Right lobe of liver (tissue), 4 donors: ENCODE data around the gene NFIA.

ENCODE experiments used
- POLR2A ChIP-seq: fragments of 450-650 bp; IDR thresholded peaks from one replicate; pipeline ENCODE4 v1.6.1; 2017; ENCODE audit warnings: antibody characterized with exemption, mild to moderate bottlenecking
- TF ChIP-seq, protein P1 (sequence below), 4 donors: fragments of 200-600 bp in 3 of 4; fragments of 450-650 bp in 1 of 4; IDR thresholded peaks; one replicate each; pipeline versions ENCODE4 v1.5.1 to v1.8.0; 2016 to 2022; ENCODE audit warnings: antibody characterized with exemption in 4 of 4, mild to moderate bottlenecking in 2 of 4
- donor health status: DM: no; HTN: no; CAD: no.
- donor health status: DM: no; HTN: no; CAD: no.
- donor health status: DM: no; HTN: yes; CAD: no.

DNA sequence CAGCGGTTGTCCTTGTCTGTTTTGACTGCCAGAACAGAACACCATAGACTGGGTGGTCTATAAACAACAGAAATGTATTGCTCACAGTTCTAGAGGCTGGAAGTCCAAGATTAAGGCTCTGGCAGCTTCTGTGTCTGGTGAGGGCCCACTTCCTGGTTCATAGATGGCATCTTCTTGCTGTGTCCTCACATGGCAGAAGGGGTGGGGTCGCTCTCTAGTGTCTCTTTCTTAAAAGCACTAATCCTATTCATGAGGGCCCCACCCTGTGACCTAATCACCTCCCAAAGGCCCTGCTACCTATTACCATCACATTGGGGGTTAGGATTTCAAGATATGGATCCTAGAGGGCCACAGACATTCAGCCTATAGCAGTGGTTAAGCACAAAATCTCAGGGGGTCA, 304.4 kb downstream of the NFIA start:
- TF ChIP-seq, protein P1, sequence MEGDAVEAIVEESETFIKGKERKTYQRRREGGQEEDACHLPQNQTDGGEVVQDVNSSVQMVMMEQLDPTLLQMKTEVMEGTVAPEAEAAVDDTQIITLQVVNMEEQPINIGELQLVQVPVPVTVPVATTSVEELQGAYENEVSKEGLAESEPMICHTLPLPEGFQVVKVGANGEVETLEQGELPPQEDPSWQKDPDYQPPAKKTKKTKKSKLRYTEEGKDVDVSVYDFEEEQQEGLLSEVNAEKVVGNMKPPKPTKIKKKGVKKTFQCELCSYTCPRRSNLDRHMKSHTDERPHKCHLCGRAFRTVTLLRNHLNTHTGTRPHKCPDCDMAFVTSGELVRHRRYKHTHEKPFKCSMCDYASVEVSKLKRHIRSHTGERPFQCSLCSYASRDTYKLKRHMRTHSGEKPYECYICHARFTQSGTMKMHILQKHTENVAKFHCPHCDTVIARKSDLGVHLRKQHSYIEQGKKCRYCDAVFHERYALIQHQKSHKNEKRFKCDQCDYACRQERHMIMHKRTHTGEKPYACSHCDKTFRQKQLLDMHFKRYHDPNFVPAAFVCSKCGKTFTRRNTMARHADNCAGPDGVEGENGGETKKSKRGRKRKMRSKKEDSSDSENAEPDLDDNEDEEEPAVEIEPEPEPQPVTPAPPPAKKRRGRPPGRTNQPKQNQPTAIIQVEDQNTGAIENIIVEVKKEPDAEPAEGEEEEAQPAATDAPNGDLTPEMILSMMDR (IDR thresholded peaks at IDR 0.05): no peak
- no peak for TF ChIP-seq POLR2A
